T-helper 2 cell (primary cell): ENCODE measurements around the gene RHBDD2.
"Not testable (repeated sequence)": the region's sequence is repeated elsewhere in the genome, so short reads cannot be mapped to it uniquely, and the experiment has no call there.

Experiments
- DNase-seq, 5 experiments: peaks; one replicate each; pipeline versions ENCODE4 v3.0.0 to v3.0.0-alpha.2; 2012 to 2022

The RHBDD2 gene

DNA sequence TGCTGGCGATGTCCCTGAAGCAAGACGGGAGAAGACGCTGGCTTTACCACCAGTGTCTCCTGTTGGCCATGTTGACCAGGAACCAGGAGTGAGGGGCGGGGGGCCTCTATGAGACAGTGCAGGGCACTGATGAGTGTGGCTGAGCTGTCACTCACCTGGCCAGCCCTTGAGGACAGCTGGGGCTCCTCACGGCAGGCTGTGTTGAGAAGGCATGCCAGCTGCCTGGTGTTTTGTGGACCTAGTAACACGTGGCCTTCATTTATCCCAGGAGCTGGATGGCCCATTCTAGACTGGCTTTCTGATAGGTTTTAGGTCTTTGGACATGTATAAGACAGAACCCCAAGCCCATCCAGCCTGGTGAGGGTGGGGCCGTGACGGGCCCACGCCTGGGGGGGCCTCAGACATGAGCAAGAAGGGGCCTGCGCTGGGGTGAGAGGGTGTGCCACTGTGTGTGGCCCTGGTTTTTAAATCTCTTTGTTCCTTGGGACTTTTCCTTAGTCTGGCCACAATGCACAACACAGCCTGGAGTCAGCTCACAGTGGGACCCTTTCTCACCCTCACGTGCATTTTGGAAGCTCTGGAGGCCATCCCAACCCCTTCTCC lies 10.5 kb downstream of the RHBDD2 start:
- no peak for DNase-seq

DNA sequence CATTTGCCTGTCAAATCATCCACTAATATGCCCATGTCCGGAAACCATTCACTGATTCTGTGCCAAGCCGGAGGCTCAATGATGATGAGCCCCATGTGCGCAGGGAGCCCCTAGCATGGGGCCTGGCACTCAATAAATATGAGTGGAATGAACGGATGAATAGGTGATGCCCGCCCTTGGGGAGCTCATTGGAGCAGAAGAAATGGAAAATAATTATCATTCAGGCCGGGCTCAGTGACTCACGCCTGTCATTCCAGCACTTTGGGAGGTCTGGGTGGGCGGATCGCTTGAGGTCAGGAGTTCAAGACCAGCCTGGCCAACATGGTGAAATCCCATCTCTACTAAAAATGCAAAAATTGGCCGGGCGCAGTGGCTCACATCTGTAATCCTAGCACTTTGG lies 11.0 kb downstream of the RHBDD2 start:
- no peak for DNase-seq

DNA sequence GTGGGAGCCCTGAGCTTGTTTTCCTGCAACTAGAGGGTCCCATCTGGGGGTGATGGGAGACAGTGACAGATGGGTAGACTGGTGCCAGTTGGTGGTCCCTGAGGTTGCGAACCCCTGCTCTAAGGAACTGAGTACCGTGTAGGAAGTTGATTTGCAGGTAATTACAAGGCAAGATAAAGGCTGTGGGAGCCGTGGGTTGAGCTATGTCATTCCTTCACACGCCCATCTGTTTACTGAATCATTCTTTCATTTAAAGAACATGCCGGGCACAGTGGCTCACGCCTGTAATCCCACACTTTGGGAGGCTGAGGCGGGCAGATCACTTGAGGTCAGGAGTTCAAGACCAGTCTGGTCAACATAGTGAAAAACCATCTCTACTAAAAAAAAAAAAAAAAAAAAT lies 12.4 kb downstream of the RHBDD2 start:
- not testable (repeated sequence) for DNase-seq

DNA sequence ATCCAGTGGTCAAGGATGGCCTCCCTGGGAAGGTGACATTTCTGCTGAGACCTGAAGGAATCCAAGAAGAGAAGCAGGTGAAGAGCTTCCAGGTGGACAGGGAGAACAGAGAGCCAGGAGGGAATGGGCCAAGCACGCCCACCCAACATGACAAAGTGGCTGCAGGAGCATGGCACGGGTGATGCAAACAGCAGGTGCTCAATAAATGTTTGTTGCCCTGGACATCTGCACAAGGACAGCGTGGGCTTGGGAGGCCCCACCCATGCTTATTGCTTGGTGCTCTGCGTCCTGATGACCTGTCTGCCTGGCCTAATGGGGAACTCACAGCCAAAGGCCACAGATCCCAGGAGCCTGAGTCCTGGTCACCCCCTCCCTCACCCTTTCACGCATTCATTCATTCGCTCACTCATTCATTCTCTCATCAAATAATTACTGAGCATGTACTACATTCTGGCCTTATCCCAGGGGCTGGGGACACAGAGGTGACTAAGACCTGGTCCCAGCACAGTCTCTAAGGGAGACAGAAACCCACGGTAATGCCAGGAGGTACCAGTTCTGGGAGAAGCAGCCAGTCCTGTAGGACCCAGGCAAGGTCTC lies 13.1 kb downstream of the RHBDD2 start:
- no peak for DNase-seq

DNA sequence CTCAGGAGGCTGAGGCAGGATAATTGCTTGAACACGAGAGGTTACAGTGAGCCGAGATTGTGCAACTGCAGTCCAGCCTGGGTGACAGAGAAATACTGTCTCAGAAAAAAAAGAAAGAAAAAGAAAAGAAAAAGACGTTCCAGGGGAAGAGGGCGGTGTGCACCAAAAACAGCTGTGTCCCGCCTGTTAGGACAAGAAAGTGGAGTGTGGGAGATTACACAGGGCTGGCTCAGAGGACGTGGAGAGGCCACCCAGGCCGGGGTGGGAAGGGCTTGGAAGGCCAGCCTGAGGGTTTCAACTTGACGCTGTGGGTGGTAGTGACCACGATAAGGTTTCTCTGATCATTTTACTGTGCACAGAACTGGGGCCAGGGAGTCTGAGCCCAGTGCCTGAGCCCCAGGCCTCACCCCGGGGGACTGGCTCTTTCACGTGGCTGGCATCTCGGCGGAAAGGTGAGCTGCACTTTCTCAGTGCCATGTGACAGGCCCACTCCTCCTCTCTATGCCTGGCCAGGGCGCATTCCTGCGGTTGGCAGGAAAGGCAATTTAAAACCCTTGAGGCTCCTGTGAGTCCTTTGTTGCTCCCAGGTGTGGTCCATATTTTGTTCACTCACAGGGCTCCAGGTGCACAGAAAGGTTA lies 13.9 kb downstream of the RHBDD2 start:
- DNase-seq: no peak

DNA sequence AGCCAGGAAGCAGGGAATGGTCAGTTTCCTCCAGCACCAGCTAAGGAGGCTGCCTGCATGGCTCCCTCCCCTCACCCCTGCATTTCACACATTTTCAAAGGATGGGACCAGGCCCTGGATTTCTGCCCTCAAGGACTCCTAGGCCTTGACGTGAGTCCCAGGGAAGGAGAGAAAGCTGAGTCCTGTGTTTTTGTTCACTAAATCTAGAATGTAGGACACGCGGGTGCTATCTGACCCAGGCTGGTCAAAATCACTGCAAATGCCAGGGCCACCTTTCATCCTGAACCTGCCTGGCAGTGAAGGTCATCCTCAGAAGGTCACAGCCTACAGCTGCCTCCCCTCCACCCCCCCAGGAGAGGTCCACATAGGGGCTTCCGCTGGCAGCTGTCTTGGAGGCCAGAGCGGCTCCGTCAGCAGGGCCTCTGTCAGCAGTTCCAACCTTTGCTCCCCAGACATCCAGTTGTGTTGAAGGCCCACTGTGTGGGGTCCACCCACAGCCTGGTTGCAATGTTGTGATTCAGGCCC lies 18.0 kb downstream of the RHBDD2 start:
- no peak for DNase-seq

DNA sequence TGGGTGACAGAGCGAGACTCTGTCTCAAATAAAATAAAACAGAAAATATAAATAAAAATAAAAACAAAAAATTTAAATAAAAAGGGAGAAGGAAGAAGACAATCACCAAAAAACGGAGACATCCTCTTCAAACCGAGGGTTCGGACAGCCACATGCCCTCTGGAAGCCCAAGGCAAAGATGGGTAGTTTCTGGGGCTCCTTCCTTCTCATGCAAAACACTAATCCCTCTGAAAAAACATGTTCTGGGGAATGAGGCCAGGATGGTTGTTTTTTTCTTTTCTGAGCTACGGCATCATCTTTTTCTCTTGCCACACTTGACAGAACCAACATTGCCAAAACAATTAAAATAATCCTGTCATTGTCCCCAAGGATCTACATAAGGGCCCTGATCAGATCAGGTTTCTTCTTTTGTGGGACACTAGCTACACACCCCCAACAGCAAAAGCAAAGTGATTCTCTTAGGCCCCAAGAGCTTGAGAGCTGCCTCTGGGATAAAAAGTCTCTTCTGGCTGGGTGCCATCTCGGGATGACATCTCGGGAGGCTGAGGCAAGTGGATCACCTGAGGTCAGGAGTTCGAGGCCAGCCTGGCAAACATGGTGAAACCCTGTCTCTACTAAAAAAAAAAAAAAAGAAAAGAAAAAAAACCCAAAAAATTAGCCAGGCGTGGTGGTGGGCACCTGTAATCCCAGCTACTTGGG lies 21.9 kb downstream of the RHBDD2 start:
- no peak for DNase-seq

DNA sequence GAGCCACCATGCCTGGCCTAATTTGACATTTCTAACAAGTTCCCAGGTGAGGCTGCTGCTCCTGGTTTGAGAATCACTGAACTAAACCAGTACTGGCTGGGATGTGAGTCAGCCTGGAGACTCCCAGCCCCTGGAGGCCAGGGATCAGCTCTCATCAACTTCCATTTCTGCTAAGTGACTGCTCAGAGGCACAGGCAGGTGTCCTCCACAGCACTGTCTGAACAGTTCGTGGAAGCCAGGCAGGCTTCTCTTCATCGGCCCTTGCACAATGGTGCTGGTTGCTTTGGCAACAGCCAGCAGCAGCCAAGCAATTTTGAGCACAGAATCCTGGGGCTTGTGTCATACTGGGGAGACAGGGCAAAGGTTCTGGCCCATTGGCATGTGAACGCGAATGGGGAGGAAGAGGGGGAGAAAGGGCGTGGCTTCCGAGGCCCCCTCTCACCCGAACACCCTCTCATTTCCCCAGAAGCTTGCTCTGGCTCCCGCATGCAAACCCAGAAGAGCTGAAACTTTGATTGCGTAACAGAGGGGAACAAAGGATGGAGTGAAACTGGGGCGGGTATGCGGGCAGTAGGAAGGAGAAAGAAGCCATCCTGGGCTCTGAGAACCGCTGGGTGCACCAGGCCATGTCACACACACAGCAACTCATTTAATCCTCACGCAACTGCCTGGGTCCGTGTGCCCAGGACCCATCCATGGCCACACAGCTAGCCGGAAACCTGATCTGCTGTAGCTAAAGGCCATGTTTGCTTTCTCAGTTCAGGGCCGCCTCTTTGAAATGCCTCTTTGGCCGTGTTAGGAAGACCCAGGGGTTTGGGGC lies 27.2 kb downstream of the RHBDD2 start:
- DNase-seq: no peak

DNA sequence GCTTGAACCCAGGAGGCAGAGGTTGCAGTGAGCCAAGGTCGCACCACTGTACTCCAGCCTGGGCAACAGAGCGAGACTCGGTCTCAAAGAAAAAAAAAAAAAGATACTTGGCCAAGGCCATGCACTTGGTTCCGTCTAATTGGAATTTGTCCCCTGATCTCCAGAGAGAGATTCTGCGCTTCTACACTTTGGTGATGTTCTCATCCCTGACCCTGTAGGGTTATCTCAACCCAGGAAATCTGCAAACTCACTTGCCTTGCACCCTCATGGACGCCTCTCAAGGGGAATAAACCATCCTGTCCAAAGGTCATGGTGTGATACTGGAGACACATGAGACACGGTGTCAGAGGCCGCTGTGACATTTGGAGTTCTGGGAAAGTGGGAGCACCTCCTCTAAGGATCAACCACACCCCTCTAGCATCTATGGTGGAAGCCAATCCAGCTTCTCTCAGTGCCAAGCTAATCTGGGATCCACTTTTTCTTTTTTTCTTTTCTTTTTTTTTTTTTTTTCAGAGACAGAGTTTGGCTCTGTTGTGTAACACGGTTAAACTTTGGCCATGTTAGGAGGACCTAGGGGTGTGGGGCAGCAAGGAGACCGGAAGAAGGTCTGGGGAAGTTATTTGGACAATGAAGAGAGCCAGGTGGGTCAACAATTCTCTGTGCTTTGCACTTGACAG lies 28.3 kb downstream of the RHBDD2 start:
- DNase-seq: no peak

DNA sequence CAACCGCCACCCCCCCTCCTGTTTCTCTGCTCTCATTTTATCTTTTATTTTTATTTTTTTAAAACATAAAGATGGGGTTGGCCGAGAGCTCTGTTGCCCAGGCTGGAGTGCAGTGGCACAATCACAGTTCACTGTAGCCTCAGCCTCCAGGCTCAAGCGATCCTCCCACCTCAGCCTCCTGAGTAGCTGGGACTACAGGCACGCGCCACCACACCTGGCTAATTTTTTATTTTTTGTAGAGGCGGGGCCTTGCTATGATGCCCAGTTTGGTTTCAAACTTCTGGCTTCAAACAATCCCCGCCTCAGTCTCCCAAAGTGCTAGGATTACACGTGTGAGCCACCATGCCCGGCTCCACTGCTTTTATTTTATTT lies 28.8 kb downstream of the RHBDD2 start:
- not testable (repeated sequence) for DNase-seq

DNA sequence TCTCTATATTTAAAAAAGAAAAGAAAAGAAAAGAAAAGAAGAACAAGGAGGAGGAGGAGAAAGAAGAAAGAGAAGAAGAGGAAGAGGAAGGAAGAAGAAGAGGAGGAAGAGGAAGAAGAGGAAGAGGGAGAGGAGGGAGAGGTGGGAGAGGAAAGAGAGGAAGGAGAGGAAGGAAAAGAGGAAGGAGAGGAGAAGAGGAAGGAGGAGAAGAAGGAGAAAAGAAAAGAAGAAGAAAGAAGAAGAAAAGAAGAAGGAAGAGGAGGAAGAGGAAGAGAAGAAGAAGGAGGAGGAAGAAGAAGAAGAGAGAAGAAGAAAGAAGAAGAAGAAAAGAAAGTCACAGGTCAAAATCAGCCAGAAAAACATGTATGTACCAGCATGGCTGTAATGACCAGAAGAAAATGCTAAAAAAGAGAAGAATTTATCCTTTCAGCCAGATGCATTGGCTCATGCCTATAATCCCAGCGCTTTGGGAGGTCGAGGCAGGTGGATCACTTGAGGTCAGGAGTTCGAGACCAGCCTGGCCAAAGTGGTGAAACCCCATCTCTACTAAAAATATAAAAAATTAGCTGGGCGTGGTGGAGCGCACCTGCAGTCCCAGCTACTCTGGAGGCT lies 30.8 kb downstream of the RHBDD2 start:
- DNase-seq: no peak

DNA sequence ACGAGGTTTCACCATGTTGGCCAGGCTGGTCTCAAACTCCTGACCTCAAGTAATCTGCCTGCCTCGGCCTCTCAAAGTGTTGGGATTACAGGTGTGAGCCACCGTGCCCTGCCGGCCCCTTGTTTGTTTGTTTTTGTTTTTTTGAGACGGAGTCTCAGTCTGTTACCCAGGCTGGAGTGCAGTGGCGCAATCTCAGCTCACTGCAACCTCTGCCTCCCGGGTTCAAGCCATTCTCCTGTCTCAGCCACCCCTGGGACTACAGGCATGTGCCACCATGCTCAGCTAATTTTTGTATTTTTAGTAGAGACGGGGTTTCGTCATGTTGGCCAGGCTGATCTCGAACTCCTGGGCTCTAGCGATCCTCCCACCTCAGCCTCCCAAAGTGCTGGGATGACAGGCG lies 32.4 kb downstream of the RHBDD2 start:
- not testable (repeated sequence) for DNase-seq

DNA sequence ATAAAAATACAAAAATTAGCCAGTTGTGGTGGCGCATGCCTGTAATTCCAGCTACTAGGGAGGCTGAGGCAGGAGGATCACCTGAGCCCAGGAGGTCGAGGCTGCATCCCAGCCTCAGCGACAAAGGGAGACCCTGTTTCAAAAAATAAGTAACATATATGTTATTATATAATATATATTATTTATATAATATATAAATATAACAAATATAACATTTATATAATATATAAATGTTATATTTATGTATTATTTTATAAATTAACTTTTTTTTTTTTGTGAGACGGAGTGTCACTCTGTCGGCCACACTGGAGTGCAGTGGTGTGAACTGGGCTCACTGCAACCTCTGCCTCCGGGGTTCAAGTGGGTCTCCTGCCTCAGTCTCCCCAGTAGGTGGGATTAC lies 34.6 kb downstream of the RHBDD2 start:
- DNase-seq: no peak

DNA sequence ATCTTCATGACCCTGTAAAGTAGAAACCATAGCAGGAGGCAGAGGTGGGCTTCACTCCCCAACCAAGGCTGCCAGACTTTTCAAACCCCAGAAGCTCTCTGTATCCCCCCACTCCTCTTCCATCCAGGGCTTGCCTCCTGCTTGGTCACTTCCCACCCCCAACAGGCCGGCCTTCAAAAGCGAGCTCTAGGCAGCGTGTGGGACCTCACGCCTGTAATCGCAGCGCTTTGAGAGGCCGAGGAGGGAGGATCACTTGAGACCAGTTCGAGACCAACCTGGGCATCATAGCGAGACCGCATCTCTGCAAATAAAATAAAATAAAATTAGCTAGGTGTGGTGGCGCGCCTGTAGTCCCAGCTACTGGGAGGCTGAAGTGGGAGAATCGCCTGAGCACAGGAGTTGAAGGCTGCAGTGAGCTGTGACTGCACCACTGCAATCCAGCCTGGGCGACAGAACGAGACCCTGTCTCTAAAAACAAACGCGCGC lies 35.4 kb downstream of the RHBDD2 start:
- DNase-seq: no peak

DNA sequence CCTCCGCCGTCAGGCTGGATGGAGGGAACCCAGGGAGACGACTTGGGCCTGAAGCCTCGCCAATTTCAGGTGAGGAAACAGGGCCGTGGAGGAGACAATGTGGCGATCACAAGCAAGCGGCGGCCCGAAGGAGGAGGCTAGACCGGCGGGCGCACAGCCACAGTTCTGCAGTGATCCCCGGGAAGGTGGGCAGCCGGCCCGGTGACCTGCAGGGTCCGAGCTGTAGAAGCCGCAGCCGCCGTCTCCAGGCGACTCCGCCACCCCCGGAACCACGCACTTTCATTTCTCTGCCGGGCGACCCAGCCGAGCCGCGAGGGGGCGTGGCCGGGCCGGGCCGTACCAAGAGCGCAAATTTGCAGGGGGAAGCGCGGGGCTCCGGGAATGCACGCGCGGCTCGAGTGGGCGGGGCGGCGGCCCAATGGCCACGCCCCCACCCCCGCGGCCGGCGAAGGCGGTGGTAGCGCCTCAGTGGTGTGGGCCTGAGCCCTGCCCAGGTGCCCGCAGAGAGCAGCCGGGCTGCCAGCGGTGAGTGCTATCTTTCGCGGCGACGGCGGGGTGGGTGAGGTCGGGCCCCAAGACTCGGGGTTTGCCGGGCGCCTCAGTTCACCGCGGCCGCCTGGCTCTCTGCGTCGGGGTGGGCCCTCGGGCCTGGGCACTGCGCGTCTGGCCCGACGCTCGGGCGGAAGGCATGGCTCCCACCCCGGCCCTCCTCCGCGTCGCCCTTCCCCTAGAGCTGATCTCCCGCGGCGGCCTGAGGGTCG lies 36.0 kb downstream of the RHBDD2 start, which contains the start of gene POR:
TSS of gene POR (plus strand) at position 501 of the 761 bp plus-strand sequence. CDS start 38,847 bp downstream, outside the sequence.
- peak; percentile 92 to 97 (median 96) for DNase-seq

DNA sequence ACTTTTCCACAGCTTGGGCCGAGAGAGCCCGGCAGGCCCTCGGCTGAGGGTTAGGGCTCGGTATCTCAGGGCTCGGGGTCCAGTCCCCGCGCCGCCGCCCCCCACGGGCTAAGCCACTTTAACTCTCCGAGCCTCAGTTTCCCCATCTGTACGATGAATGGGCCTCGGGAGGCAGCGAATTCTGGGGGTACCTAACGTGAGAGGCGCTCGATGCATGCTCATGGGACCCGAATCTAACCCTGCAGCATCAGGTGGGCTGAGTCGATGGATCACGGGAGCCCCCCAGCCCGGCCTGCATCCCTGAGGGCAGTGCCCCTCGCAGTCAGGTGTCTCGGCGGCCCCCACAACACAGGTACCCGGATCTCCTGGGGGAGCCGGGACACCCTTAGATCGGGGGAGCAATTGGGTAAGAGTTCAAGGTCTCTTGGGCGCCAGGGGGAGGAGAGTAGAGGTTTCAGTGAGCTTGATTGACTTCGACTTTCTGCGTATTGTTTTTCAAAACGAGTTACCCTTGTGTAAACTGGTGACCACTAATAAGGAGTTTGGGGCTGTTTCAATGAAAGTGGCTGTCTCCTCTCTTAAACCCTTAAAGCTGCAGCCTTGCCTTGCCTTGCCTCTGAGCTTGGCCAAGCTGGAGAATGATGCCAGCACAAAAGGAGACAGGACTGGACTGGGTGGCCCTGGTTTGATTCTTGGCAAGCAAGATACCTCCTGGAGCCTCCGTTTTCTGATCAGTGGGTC lies 36.8 kb downstream of the RHBDD2 start:
- DNase-seq: peak in 2 of 5 experiments; percentile 7 to 64

DNA sequence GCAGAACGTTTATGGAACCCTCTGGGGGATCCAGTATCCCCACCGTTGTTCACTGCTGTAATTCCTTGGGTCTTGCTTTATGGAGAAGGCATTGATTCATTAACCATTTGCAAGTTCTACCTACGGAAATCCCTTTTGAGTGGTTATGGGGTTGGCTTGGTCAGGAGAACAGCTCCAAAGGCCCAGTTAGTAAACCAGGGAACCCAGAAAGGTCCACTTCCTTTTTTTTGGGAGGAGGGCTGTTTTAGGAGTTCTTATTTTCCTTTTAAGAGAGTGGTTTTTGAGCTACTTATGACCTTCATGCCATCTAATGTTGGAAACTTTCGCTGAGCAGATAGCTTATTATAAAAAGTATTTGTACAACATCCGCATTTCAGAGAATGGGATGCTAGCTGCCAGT lies 37.4 kb downstream of the RHBDD2 start:
- no peak for DNase-seq

DNA sequence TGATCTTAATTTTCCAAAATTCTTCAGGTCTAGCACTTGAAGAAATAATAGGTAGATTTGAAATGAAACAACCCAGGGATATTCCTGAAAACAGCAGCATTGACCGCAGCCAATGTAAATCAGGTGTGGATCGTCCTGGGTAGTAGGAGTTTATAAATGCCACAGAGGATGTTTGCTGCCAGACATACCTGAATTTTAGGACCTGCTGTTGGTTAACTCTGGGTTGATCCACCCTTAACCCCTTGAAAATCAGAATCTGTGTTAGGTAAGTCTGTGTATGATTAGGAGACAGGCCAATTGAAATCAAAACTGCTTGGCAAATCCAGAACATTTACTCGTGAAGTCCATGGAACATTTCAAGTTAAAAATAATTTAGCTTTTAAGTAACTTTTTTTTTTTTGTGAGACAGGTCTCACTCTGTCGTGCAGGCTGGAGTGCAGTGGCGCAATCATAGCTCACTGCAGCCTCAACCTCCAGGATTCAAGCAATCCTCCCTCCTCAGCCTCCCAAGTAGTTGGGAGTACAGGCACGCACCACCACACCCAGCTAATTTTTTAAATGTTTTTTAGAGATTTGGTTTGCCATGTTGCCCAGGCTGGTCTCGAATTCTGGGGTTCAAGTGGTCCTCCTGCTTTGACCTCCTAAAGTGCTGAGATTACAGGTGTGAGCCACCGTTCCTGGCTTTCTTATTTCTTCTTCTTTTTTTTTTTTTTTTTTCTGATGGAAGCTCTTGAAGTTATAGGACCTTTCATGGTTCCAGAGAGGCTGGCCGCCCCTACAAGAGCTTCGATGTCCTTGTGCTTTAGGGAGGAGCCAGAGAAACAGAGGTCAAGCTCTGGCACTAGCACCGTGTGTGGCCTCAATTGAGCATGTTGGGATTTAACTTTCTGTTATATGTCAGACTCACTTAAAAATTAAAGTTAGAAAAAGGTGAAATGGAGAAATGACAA lies 38.1 kb downstream of the RHBDD2 start:
- DNase-seq: no peak
